ENCODE data around the gene TEDDM1. TPM values are rescaled to one million over a fixed set of nuclear protein-coding genes. Genes with fewer than 3 reads are reported as not detected.

Gene TEDDM1
- total RNA-seq, 1 donor from 2014 or later, result not detected

GRCh38 chr1:182431278-182431677 lies 30.8 kb upstream of the TEDDM1 start:
- no peaks in the 10 kb centered on the region for H3K9me3 Mint-ChIP-seq (ENCODE audit: unreplicated experiment)
- H3K4me1 Mint-ChIP-seq (ENCODE audit: unreplicated experiment), result no peaks in the 10 kb centered on the region

GRCh38 chr1:182430263-182431068 lies 30.0 kb upstream of the TEDDM1 start:
- no peak for DNase-seq (ENCODE audit: extremely low spot score, unreplicated experiment)
- TF ChIP-seq CTCF (IDR thresholded peaks at IDR 0.05), result no peak
- Mint-ChIP-seq H3K36me3 (ENCODE audit: unreplicated experiment) (no peaks in the 10 kb centered on the region), H3K4me3 (ENCODE audit: unreplicated experiment) (no peak overlapping the region), H3K27ac (ENCODE audit: unreplicated experiment) (no peak overlapping the region), H3K27me3 (ENCODE audit: unreplicated experiment) (peaks cover 18% of the 10 kb centered on the region), H3K4me1 (ENCODE audit: unreplicated experiment) (no peaks in the 10 kb centered on the region), H3K9me3 (ENCODE audit: unreplicated experiment) (no peaks in the 10 kb centered on the region)

More at GRCh38 chr1:182431278-182431677, 30.8 kb upstream of the TEDDM1 start:
- Mint-ChIP-seq H3K36me3 (ENCODE audit: unreplicated experiment) (no peaks in the 10 kb centered on the region), H3K4me3 (ENCODE audit: unreplicated experiment) (no peak overlapping the region), H3K27me3 (ENCODE audit: unreplicated experiment) (peaks cover 18% of the 10 kb centered on the region), H3K27ac (ENCODE audit: unreplicated experiment) (no peak overlapping the region)
- no peak for DNase-seq (ENCODE audit: extremely low spot score, unreplicated experiment)
- TF ChIP-seq CTCF (IDR thresholded peaks at IDR 0.05), result no peak

- no peaks in the 10 kb centered on the region for H3K4me1 Mint-ChIP-seq (ENCODE audit: unreplicated experiment)
- no peaks in the 10 kb centered on the region for H3K36me3 Mint-ChIP-seq (ENCODE audit: unreplicated experiment)
- H3K27me3 Mint-ChIP-seq (ENCODE audit: unreplicated experiment), result peaks cover 16% of the 10 kb centered on the region
- no peak for TF ChIP-seq CTCF (IDR thresholded peaks at IDR 0.05)
- no peaks in the 10 kb centered on the region for H3K9me3 Mint-ChIP-seq (ENCODE audit: unreplicated experiment)
- H3K4me3 Mint-ChIP-seq (ENCODE audit: unreplicated experiment), result no peak overlapping the region
- no peak for DNase-seq (ENCODE audit: extremely low spot score, unreplicated experiment)
- H3K27ac Mint-ChIP-seq (ENCODE audit: unreplicated experiment), result no peak overlapping the region
Measured at GRCh38 chr1:182428043-182428442, 27.6 kb upstream of the TEDDM1 start.

GRCh38 chr1:182426442-182427430 lies 26.3 kb upstream of the TEDDM1 start:
- no peaks in the 10 kb centered on the region for H3K36me3 Mint-ChIP-seq (ENCODE audit: unreplicated experiment)
- no peak for DNase-seq (ENCODE audit: extremely low spot score, unreplicated experiment)
- H3K27ac Mint-ChIP-seq (ENCODE audit: unreplicated experiment), result no peak overlapping the region
- H3K4me1 Mint-ChIP-seq (ENCODE audit: unreplicated experiment), result no peaks in the 10 kb centered on the region
- peaks cover 20% of the 10 kb centered on the region for H3K27me3 Mint-ChIP-seq (ENCODE audit: unreplicated experiment)
- H3K9me3 Mint-ChIP-seq (ENCODE audit: unreplicated experiment), result no peaks in the 10 kb centered on the region
- H3K4me3 Mint-ChIP-seq (ENCODE audit: unreplicated experiment), result no peak overlapping the region
- TF ChIP-seq CTCF (IDR thresholded peaks at IDR 0.05), result no peak

GRCh38 chr1:182415789-182416188 lies 15.3 kb upstream of the TEDDM1 start:
- Mint-ChIP-seq H3K4me3 (ENCODE audit: unreplicated experiment) (no peak overlapping the region), H3K27ac (ENCODE audit: unreplicated experiment) (no peak overlapping the region), H3K27me3 (ENCODE audit: unreplicated experiment) (peaks cover 23% of the 10 kb centered on the region), H3K4me1 (ENCODE audit: unreplicated experiment) (no peaks in the 10 kb centered on the region), H3K9me3 (ENCODE audit: unreplicated experiment) (no peaks in the 10 kb centered on the region), H3K36me3 (ENCODE audit: unreplicated experiment) (no peaks in the 10 kb centered on the region)
- DNase-seq (ENCODE audit: extremely low spot score, unreplicated experiment), result no peak
- TF ChIP-seq CTCF (IDR thresholded peaks at IDR 0.05), result no peak

All from osteocyte (in vitro differentiated cells).